ENCODE measurements around the gene ARHGEF38.
"Not testable (repeated sequence)": the region's sequence is repeated elsewhere in the genome, so short reads cannot be mapped to it uniquely, and the experiment has no call there.

The ARHGEF38 gene

DNA sequence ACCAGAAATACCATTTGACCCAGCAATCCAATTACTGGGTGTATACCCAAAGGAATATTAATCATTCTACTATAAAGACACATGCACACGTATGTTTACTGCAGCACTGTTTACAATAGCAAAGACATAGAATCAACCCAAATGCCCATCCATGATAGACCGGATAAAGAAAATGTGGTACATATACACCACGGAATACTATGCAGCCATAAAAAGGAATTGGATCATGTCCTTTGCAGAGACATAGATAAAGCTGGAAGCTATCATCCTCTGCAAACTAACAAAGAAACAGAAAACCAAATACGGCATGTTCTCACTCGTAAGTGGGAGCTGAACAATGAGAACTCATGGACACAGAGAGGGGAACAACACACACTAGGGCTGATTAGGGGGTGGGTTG lies 57.4 kb downstream of the ARHGEF38 start:
- not testable (repeated sequence) for DNase-seq (ENCODE audit: low read depth in 2 of 2)

DNA sequence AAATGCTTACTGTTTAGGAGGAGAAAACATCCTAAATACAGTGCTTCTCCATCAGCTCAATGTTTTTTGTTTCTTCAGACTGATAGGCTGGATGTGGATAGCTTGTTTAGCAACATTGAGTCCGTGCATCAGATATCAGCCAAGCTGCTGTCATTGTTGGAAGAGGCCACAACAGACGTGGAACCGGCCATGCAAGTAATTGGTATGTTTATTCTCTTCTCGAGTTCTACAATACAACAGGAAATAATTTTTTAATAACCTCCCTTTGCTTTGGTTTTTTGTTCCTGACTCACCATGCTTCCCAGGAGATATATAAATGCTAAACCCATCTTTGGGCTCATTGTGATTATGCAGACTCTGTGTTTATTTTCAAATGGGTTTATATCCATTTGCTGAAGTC lies 60.9 kb downstream of the ARHGEF38 start:
- no peak for DNase-seq (ENCODE audit: low read depth in 2 of 2)

DNA sequence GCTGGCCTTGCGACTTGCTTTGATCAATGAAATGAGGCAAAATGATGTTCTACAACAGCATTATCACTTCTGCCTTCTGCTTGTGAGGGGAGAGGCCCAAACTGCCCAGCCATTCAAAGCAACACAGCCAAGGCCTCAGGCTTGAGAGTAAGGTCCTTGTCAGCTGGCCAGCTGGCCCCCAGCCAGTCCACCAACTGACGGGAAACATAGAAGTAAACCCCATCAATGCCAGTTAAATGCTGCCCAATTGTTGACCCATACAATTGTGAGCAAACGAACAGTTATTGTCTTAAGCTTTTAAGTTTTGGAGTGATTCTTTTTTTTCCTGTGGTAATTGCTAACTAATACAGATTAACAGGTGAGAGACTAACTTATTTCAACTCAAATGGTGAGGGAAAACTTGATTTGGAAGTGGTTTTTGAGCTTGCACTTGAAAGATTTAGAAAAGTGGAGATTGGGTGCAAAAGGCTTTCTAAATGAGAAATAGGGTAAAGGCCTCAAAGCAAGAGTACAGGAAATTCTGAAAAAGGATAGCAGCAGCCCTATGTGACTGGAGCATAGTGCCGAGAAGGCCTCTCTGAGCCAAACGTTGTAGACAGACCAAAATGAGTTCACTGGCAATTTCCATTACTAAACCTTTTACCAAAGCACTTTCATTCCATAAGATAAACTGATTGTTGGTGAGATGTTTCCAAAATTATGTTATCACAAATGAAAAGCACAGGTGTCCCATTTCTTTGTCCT lies 66.9 kb downstream of the ARHGEF38 start:
- no peak for DNase-seq (ENCODE audit: low read depth in 2 of 2)

DNA sequence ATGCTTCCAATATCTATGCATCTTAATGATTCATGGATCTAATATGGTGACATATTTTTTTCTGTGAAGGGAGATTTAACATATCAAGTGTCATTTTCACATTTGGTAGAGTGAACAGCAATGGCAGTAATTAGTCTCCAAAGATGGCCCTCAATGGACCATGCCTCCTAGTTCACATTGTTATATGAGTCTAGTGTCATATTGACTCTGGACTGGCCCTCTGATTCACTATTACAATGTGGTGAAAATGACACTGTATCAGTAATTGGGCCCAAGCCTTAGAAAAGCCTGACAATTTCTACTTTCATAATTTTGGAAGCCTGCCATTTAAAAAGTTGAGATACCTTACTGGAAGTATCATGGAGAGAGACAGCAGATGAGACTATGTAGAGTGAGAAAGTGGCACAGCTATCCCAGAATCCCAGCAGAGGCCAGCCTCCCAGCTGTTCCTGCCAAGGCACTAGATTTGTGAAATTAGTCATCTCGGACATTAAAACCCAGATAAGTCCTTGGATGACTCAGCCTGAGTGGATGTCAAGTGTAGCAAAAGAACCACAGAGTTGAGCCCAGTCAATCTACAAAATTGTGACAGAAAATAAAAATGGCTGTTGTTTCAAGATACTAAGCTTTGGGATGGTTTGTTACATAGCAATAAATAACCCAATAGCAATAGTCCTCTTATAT lies 68.4 kb downstream of the ARHGEF38 start:
- no peak for DNase-seq (ENCODE audit: low read depth in 2 of 2)

DNA sequence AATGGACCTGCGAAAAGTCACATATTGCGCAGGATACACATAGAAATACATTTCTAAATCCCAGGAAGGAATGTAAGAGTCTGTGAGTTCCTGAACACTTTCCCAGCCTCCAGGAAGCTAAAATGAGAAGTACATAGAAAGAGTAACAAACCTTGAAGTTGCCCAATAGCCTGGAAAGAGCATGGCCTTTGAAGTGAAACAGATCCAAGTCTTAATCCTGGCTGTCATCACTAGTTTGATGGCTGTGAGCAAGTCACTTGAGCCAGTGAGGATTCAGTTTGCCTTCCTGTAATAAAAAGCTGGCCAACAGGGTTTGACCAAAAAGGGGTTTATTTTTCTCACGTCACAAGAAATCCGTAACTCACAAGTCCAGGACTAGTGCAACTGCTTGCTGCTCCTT lies 69.8 kb downstream of the ARHGEF38 start:
- no peak for DNase-seq (ENCODE audit: low read depth in 2 of 2)

DNA sequence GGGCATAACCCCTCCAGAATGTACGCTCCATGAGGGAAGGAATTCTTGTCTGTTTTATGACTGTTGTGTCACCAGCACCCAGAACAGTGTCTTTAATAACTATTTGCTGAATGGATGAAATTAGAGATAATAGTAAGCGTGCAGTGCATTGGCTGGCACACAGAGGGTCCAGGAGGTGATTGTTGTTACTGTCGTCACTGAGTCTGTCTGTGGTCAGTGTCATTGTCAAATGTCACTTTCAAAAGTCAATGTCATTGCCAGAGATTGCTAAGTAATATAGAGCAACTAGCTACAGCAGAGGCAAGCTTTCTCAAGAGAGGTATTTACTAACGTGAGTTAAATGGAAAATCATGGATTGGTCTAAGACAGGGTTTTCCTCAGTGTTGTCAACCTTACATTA lies 70.7 kb downstream of the ARHGEF38 start:
- no peak for DNase-seq (ENCODE audit: low read depth in 2 of 2)

DNA sequence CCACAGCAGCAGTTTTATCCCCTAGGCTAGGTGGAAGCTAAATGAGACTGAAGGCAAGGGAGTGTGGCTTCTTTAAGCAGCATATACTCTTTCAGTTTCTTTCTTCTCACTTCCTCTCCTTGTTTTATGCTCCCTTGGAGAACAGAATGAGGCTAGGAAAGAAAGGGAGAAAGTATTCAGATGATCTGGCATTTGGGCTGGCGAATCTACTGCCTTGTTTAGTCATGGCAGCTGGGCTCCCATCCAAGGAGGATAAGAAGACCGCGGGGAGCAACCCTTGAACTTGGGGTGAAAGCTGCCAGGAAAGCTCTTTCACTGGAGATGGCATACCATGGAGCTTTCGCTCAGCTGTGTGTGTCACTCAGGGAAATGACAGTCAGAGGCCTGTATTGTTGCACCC lies 72.1 kb downstream of the ARHGEF38 start:
- DNase-seq (ENCODE audit: low read depth in 2 of 2), result no peak

DNA sequence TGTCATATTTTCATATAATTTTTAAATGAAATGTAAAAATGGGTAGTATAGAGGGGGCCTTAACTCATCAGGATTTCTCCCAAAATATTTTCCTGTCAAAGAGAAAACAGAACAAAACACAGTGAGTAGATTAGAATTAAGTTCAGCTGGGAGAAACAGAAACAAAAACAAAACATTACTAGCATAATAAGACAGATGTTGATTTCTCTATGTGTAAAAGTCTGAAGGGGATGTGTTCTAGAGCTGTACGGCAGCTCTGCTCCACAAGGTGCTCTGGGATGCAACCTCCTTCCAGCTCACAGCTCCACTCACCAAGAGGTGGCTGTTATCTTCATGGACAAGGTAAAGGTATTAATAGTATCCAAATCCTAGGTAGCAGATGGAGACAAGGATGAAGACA lies 72.8 kb downstream of the ARHGEF38 start:
- DNase-seq (ENCODE audit: low read depth in 2 of 2), result no peak

DNA sequence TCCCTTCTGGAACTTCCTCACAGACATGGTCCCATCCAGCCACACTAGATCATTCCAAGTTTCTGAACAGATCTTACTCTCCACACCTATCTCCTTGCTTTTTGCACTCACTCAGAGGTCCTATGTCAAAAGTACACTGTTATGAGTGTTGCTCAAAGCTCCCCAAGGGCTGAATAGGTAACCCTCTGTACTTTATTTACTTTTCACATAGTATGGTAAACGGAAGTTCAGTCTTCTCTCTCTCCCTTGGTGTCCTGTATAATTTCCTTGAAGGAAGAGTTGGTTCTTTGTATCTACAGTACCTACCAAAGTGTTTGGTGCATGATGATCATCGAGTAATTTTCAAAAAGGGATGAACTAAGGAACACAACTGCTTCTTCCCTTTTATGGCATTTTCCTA lies 74.4 kb downstream of the ARHGEF38 start:
- DNase-seq (ENCODE audit: low read depth in 2 of 2), result no peak

DNA sequence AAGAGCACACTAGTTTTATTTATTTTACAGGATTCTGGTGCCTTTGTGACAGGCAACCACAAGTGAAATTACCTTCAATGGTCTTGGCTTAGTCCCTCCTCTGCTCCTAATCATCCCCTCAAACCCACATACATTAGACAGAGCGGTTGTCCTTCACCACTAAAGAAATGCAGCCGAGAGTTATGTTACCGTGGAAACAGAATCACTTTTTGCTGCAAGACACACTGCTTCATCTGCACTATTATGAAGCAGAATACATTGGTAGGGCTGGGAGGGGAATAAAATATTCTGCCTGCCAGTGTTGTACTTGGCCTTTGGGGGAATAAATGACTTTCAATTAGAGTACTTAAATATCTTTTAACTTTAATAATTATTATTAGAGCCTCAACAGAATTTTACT lies 75.2 kb downstream of the ARHGEF38 start:
- DNase-seq (ENCODE audit: low read depth in 2 of 2), result no peak

DNA sequence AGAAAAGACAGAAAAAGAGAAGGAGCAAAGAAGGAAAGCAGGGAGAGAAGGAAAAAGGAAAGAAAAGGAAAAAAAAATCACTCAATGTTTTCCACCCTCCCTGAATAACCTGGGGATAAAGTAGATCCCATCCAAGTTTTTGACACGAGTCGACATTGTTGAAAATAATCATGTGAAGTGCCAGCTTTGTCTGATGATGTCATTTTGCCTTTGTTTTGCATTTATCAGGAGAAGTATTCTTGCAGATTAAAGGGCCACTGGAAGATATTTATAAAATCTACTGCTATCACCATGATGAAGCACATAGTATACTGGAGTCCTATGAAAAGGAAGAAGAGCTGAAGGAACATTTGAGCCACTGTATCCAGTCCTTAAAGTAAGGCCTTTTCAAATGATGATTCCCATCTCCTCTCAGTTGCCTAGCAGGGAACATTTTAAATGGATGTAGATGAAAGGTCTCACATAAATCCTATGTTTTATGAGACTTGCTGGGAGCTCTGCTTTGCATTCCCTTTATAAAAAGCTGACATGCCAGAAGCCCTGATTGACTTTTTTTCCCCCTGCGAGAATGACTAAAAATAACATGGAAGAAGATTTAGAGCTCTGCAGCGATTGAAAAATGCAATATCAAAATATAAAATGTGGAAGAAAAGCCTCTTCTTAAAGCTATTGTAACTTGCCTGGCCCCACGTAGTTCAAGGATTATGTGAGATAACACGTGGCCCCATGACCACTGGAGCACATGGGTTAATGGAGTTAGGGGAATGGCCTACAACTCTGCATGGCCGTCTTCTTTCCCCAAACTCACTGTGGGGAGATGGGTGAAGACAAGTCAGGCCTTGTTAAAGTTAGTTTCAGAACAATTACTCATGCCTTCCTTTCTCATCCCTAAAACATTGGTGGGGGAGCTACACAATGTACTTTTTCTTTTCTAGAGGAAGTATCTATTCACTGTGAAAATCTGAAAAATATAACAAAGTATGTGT lies 78.5 kb downstream of the ARHGEF38 start:
- DNase-seq (ENCODE audit: low read depth in 2 of 2), result no peak

DNA sequence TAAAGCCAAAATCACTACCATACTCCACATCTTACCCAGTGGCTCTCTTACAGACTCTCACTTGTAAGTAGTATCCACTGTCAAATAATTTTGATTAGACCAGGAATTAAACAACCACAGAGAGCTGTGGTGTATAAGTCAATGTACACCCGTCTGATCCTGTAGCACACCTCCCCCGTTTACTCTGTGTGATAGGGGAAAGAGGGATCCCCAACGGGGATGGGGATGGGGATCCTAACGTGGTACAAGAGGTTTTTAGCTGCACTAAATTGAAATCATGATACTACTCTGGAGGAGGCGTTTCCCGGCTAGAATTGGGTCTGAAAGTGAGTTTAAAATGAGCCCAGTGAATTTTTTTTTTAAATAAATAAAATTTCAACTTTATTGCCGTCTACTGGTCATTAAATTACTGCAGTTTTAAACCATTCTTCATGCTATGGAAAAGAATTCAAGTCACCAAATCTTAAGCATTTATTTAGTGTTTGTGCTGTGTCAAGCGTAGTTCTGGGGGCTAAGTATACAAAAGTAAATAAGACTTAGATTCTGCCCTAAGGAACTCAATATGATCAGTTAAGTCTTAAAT lies 79.5 kb downstream of the ARHGEF38 start:
- DNase-seq (ENCODE audit: low read depth in 2 of 2), result no peak

DNA sequence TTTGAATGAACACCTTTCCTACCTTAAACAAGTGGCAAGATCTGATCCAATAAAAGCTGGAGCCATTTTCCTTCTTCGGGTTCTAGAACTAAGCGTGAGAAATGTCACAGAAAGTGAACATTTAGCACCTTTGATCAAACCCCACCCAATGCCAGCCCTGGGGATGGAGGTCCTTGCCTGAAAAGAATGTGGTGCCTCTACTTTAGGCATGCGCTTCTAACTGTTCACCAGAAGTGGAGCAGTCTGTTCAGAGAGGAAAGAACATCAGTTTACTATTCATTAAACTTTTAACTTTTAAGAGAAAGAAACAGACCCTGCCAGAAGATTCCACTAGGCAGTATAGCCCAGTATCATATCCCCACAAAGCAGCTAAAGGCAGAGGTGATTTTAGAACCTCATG lies 80.2 kb downstream of the ARHGEF38 start:
- DNase-seq (ENCODE audit: low read depth in 2 of 2), result no peak

DNA sequence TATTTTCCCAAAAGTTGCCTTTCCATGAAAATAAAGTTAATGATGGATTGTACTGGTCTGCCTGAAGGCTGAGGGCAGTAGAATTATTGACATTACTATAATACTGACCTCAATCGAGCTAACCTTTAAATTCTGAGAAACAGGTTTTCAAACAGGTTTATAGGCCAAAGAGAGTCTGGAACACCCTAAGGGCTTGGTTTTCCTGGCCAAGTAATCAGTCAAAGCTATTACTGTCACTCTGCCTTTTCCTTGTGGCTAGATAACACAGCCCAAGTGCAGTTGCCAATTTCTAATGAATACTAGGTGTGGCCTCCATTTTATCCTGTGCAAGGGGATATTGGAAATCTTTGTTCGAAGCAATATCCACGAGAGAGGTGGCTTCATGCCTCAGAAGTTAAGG lies 80.8 kb downstream of the ARHGEF38 start:
- DNase-seq (ENCODE audit: low read depth in 2 of 2), result no peak

DNA sequence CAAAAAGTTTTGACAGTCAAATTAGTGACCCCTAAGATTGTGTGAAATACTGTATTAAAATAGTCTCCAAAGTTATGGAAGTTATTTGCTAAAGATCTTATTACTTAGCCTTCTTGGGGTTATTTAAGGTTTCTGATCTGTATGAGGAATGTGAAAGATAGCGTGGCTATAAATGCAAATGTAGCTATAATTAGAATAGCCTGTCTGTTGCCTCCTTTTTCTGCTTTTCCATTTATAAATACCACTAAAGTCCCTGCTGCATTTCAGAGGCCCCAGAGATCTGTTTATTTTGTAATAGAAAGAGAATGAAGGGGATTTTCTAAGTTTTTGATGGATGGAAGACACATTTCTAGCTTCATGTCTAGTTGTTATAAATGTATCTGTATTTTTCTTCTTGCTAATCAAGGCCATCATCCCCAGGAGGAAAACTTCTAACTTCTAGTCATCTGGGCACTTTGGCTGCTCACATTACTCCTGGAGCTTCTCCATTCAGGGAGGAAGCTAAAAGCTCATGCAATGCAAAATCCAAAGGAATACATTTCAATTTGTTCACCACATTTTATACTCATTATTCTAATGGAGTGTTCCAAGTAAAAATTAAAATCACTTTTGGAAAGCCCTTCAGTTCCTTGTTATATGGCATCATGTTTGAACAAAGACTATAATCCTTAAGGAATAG lies 82.1 kb downstream of the ARHGEF38 start:
- DNase-seq (ENCODE audit: low read depth in 2 of 2), result no peak

DNA sequence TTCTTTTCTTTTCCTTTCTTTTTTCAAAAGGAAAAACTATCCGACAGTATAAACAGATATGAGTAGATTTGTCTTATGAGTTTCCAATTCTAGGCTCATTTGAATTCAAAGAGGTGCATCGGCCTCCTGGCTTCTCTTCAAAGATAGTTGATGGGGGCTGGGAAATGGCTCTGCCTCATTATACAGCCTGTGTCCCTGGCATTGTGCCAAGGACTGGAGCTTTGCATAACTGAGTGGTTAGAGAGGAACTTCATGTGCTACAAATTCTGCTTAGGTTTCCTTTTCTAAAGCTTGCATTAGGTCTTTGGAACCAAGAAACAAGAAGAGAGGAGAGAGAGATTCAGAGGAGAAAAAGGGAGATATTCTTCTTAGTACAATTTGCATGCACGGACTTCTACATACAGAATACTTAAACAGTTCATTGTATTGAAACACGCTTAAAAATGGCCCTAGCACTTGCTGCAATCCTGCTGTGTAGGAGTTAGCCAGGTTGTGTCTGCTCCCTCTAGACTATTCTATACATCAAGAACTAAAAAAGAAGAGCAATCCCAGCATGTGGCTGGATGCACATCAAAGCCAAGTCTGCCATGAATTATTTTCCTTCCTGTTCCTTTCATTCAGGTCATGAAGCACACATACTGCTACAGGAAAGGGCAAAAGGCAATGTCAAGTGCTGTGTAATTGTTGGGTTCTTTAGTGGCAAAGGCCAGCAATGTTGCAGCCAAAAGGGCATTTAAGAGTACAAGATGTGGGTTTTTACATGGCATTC lies 85.2 kb downstream of the ARHGEF38 start:
- DNase-seq (ENCODE audit: low read depth in 2 of 2), result no peak

DNA sequence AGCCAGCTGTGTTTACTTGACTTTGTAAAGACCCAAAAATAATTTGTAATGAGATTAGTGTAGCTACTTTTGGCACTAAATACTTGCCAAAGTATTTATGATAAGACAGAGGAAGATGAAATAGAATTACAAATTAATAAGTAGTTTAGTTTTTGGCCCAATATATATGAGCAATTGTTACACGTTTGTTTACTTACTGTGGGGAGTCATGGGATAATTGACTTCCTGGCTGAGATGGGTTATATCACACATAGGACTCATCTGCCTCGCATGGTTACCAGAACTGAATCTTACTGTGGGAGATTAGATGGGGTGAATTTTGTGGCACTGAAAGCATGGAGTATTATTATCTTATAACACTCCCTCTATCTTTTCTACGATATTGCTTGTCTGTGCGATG lies 89.4 kb downstream of the ARHGEF38 start:
- no peak for DNase-seq (ENCODE audit: low read depth in 2 of 2)

DNA sequence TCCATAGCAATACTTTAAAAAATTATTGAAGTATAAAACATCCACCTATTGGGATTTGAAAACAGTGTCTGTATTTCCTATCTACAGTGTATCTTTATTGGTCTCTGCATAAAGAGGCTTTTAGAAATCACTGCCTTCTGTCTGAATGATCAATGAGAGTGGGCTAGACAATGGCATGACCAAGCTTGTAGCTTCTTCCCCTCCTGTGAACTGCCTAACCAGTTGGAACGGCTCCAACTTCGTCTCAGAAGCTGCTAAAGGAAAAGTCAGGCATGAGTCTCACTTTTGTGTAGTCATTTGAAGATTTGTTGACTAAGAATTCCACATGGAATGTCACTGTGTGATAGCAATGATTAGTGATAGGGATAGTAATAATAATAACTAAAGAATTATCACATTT lies 91.8 kb downstream of the ARHGEF38 start:
- no peak for DNase-seq (ENCODE audit: low read depth in 2 of 2)

DNA sequence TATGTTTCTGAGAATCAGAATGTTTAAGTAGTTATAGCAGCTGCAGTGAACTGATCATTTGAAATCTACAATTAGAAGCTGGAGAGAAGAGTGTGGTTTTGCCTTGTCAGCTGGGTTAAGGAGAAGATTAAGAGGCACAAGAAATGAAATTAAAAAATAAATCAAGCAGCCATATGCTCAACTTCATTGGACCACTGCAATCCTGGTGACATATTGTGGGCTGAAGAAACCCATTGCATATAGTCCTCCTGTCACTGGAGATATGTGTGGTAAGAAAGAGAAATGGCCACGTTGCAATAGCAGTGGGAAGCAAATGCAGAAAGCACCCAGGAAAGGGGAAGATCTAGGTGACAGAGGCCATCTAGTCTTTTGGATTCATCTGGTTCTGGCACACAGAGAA lies 93.0 kb downstream of the ARHGEF38 start:
- DNase-seq (ENCODE audit: low read depth in 2 of 2), result no peak

DNA sequence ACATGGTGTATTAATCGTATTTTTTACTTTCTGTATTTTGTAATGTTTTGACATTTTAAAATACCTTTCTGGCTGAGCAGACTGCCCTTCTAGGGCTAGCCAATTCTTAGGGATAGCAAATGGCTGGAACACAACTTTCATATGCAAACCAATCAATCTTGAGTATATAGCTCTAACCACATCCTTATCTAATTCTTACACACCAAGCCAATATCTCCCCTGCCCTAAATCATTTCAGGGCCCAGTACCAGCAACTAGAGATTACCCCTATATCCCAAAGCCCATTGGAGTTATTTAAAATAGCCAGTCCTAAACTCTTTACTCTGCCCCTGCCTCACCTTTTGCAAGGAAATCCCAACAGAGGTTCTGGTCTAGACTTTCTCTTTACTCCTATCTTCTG lies 97.8 kb downstream of the ARHGEF38 start:
- DNase-seq (ENCODE audit: low read depth in 2 of 2), result no peak

DNA sequence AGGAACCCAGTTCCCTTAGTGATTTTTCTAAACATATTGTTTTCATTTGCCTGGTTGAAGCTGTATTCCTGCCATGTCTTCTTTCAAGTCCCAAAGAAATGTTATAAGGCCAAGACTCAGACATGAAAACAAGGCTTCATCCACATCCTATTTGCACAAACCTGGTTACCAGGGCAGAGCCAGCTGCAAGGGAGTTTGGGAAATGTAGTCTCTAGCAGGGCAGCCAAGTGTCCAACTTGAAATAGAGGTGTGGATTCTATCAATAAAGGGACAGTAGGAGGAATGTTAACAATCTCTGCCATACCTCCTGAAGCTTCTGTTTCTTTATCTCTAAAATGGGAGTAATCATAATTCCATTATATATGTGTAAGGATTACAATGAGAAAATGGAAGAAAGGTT lies 99.5 kb downstream of the ARHGEF38 start:
- no peak for DNase-seq (ENCODE audit: low read depth in 2 of 2)
